ENCODE results near the gene DECR2. TPM values are rescaled to one million over a fixed set of nuclear protein-coding genes. Genes with fewer than 3 reads are reported as not detected.
A peak's percentile ranks its signal among the peaks of the same experiment; 100 is the strongest.

The DECR2 gene
- total and polyA plus RNA-seq, 7 donors = 15.0 to 39.1 (median 21.6) TPM

- H3K4me1 ChIP-seq = no peaks in the 10 kb centered on the region
- H3K9me3 ChIP-seq = no peaks in the 10 kb centered on the region
- 90 to 91% methylated on average over 6 of the region's 6 CpGs for WGBS, 2 donors
- no peak for DNase-seq
- H3K4me3 ChIP-seq = no peak overlapping the region
- TF ChIP-seq EP300 (IDR thresholded peaks at IDR 0.05) (no peak), POLR2A (IDR thresholded peaks at IDR 0.05) (no peak)
- no peak overlapping the region for H3K27ac ChIP-seq
- intact Hi-C loops (cut with DNase I) = no loop called here
- H3K27me3 ChIP-seq = no peaks in the 10 kb centered on the region
- peaks cover 0 to 4% (median 0%) of the 10 kb centered on the region in 4 donors for H3K36me3 ChIP-seq
Observed at GRCh38 chr16:440627-441026, 38.9 kb downstream of the DECR2 start.

DNA sequence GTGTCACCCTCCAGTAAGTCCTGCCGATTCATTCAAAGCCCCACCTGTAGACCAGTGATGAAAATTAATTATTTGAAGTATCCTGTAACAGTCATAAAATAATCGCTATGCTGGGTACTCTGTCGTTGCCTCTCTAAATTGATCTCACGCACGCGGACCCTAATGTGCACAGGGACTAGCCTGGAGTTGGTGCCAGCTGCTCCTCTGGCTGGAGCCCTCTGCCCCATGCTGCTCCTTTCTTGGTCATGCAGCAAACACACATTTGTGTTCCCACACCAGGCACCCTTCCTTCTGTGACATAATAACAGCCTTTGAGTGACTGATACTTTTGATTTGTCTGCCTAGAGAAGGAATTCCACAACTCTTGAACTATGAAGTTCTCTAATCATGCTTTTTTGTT, 39.8 kb downstream of the DECR2 start:
- H3K9me3 ChIP-seq = no peaks in the 10 kb centered on the region
- H3K36me3 ChIP-seq = peaks cover 0 to 4% (median 0%) of the 10 kb centered on the region in 4 donors
- intact Hi-C loops (cut with DNase I) = no loop called here
- no peak for DNase-seq
- H3K4me3 ChIP-seq = no peak overlapping the region
- no peaks in the 10 kb centered on the region for H3K27me3 ChIP-seq
- TF ChIP-seq POLR2A (IDR thresholded peaks at IDR 0.05) = no peak
- no peak for TF ChIP-seq POLR2AphosphoS5 (IDR thresholded peaks at IDR 0.05)
- no peak for TF ChIP-seq EP300 (IDR thresholded peaks at IDR 0.05)
- TF ChIP-seq CTCF (IDR thresholded peaks at IDR 0.05) = no peak
- H3K27ac ChIP-seq = no peak overlapping the region
- 96 to 98% methylated on average over 6 of the region's 6 CpGs for WGBS, 2 donors
- H3K4me1 ChIP-seq = no peaks in the 10 kb centered on the region

GRCh38 chr16:442976-443375, 41.3 kb downstream of the DECR2 start:
- Histone ChIP-seq H3K9me3 (no peaks in the 10 kb centered on the region), H3K27ac (peak overlapping the region in 1 of 4 donors; percentile 11), H3K4me3 (no peak overlapping the region), H3K27me3 (no peaks in the 10 kb centered on the region), H3K4me1 (no peaks in the 10 kb centered on the region), H3K36me3 (peaks cover 0 to 4% (median 0%) of the 10 kb centered on the region in 4 donors)
- DNase-seq = no peak
- 76 to 85% methylated on average over 6 of the region's 6 CpGs for WGBS, 2 donors
- intact Hi-C loops (cut with DNase I) = no loop called here
- TF ChIP-seq POLR2A (IDR thresholded peaks at IDR 0.05) (no peak), POLR2AphosphoS5 (IDR thresholded peaks at IDR 0.05) (no peak), CTCF (IDR thresholded peaks at IDR 0.05) (no peak), EP300 (IDR thresholded peaks at IDR 0.05) (no peak)

GRCh38 chr16:444027-444426, 42.3 kb downstream of the DECR2 start:
- Histone ChIP-seq H3K27ac (no peak overlapping the region), H3K27me3 (no peaks in the 10 kb centered on the region), H3K36me3 (peaks cover 0 to 4% (median 0%) of the 10 kb centered on the region in 4 donors), H3K9me3 (no peaks in the 10 kb centered on the region), H3K4me1 (no peaks in the 10 kb centered on the region), H3K4me3 (no peak overlapping the region)
- intact Hi-C loops (cut with DNase I) = no loop called here
- 93 to 94% methylated on average over 10 of the region's 10 CpGs for WGBS, 2 donors
- no peak for DNase-seq
- TF ChIP-seq POLR2AphosphoS5 (IDR thresholded peaks at IDR 0.05) (no peak), POLR2A (IDR thresholded peaks at IDR 0.05) (no peak), CTCF (IDR thresholded peaks at IDR 0.05) (no peak)

GRCh38 chr16:445566-445965, 43.9 kb downstream of the DECR2 start:
- DNase-seq = no peak
- Histone ChIP-seq H3K27me3 (no peaks in the 10 kb centered on the region), H3K4me1 (no peaks in the 10 kb centered on the region), H3K27ac (no peak overlapping the region), H3K36me3 (peaks cover 0 to 4% (median 0%) of the 10 kb centered on the region in 4 donors), H3K4me3 (no peak overlapping the region), H3K9me3 (no peaks in the 10 kb centered on the region)
- WGBS, 2 donors = 93 to 94% methylated on average over 4 of the region's 4 CpGs
- intact Hi-C loops (cut with DNase I) = no loop called here
- TF ChIP-seq EP300 (IDR thresholded peaks at IDR 0.05) = no peak
- no peak for TF ChIP-seq POLR2AphosphoS5 (IDR thresholded peaks at IDR 0.05)
- TF ChIP-seq POLR2A (IDR thresholded peaks at IDR 0.05) = no peak
- TF ChIP-seq CTCF (IDR thresholded peaks at IDR 0.05) = no peak

Data from sigmoid colon (tissue), 7 donors.